Coronary artery (tissue), 2 donors: ENCODE results near the gene PLXNA4.

ENCODE experiments used
- DNase-seq: peaks from one replicate; pipeline ENCODE4 v3.0.0-alpha.2; 2017; ENCODE audit warnings: low spot score
- H3K27ac ChIP-seq, 2 donors: fragments of 200-600 bp; sonication (generic); one replicate each; pipeline ENCODE4 v1.5.1; 2016 to 2019
- H3K4me3 ChIP-seq: fragments of 200-600 bp; sonication (generic); 2 replicates; pipeline ENCODE4 v1.5.1; 2016; ENCODE audit warnings: mild to moderate bottlenecking, moderate library complexity
- TF ChIP-seq, protein P1 (sequence below): fragments of 200-600 bp; sonication (generic); IDR thresholded peaks from one replicate; pipeline ENCODE4 v1.5.1; 2019; ENCODE audit warnings: antibody characterized with exemption

PLXNA4 gene

DNA sequence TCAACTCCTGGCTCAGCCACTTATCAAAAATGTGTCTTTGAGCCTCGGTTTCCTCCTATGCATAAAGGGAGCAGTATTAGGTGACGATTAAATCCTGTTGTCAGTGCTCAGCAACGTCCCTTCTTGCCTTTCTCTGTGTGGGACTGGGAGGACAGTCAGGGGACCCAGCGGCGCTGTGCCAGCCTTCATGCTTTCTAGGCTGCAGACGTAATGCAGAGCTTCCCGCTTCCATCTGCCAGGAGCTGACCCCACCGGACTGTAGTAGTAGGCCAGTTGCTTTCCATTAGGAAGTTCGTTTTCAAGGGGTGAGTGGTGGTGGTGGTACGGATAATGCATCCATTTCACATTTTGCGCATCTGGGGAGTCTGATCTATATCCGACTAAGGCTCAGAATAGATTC is 321.8 kb downstream of the PLXNA4 start:
- no peak overlapping the region for H3K4me3 ChIP-seq
- H3K27ac ChIP-seq, result no peak overlapping the region
- TF ChIP-seq, protein P1, sequence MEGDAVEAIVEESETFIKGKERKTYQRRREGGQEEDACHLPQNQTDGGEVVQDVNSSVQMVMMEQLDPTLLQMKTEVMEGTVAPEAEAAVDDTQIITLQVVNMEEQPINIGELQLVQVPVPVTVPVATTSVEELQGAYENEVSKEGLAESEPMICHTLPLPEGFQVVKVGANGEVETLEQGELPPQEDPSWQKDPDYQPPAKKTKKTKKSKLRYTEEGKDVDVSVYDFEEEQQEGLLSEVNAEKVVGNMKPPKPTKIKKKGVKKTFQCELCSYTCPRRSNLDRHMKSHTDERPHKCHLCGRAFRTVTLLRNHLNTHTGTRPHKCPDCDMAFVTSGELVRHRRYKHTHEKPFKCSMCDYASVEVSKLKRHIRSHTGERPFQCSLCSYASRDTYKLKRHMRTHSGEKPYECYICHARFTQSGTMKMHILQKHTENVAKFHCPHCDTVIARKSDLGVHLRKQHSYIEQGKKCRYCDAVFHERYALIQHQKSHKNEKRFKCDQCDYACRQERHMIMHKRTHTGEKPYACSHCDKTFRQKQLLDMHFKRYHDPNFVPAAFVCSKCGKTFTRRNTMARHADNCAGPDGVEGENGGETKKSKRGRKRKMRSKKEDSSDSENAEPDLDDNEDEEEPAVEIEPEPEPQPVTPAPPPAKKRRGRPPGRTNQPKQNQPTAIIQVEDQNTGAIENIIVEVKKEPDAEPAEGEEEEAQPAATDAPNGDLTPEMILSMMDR, result no peak
- peak; percentile 17 for DNase-seq

DNA sequence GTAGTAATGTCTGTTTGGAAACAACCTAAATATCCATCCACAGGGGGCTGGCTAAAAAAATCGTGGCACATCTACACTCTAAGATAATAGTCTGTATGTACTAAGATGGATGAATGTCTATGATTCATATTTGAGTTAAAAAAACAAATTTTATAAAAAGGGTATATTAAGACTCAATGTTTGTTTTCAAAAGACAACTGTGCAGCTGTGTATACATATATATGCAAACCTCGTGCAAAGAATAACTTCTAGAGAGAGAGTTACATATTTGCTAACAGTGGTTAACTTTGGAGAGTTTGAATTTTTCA is 323.5 kb downstream of the PLXNA4 start:
- DNase-seq, result no peak
- TF ChIP-seq, protein P1, result no peak
- no peak overlapping the region for H3K27ac ChIP-seq
- no peak overlapping the region for H3K4me3 ChIP-seq

DNA sequence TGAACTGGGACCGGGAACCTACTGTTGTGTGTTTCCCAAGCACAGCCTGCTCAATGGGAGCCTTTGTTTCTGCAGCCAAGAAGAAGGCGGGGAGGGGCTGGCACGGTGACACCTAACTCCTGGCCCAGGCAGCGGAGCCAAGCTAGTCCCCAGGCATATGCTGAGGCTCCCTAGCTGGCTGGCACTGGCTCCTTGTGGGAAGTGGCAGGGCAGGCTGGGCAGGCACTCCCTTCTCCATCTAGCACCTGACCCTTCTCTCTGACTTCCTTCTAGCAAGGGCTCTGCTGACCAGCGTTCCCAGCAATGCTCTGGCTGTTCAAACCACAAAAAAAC is 325.0 kb downstream of the PLXNA4 start:
- peak; percentile 66 for DNase-seq
- Histone ChIP-seq H3K4me3 (no peak overlapping the region), H3K27ac (no peak overlapping the region)
- TF ChIP-seq, protein P1, result no peak

DNA sequence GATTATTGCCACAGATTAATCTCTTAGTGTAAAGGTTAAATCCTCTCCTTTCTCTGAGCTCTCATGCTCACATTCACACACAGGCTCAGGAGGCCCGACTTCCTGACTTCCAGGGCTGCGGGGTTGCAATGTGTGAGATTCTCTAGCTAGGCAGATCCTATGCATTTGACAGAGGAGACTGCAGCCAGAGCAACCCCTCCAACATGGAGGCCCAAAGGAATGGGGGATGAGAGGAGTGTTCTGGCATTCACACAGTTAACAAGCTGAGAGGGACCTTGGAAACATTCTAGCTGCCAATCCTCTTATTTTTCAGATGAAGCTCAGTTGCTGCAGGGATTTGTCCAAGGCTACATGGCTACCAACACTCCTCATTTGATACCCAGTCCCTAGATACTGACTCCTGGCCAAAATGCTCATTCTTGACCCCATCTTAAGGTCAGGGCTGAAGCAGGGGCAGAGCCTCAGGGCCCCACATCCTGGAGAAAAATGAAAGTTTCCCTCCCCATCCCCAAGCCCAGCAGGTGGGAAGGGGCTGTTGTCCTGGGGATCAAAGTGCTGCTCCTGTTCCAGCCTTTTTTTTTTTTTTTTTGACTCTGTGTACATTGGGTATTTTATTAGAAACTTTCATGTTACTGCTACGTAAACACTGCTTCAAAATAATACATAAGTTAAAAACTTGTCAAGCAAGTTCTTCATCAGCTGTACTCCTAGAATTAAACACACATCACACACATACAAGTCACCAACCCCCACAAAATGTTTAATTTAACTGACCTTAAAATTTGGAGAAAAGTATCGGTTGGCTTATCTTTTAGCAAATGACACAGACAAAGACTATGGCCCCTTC is 325.6 kb downstream of the PLXNA4 start:
- Histone ChIP-seq H3K27ac (no peak overlapping the region), H3K4me3 (no peak overlapping the region)
- TF ChIP-seq, protein P1, result no peak
- peak; percentile 26 for DNase-seq

DNA sequence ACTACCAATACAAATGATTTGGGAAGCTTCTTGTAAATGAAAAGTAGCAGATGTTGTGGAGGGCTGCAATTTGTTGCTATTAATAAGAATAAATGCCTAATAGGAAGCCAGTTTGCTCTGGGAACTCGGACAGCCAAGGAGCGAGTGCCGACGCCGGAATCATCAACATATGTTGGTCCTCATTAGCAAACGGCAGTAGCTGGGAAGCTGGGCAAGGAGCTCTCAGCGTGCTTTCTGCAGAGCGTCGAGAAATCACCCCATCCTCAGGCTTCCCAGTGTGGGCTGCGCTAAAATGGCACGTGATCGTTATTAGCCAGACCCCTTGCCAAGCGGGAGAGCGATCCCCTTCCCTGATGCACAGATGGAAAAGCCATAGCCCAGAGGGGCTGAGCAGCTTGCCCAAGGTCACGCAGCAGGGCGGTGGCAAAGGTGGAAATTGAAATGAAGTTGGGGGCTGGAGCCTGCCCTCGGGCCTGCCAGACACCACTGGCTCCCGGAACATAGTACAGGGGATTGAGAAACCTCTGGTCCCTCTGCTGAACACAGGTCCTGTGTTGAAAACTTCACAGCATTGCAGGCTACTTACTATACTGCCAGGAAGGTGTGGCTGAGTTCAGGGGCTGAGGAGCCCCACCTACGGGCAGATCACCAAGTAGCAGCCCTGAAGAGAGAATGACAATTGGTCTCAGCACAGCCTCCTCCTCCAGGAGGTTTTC is 326.9 kb downstream of the PLXNA4 start:
- TF ChIP-seq, protein P1, result no peak
- DNase-seq, result peak; percentile 52
- no peak overlapping the region for H3K4me3 ChIP-seq
- H3K27ac ChIP-seq, result no peak overlapping the region

DNA sequence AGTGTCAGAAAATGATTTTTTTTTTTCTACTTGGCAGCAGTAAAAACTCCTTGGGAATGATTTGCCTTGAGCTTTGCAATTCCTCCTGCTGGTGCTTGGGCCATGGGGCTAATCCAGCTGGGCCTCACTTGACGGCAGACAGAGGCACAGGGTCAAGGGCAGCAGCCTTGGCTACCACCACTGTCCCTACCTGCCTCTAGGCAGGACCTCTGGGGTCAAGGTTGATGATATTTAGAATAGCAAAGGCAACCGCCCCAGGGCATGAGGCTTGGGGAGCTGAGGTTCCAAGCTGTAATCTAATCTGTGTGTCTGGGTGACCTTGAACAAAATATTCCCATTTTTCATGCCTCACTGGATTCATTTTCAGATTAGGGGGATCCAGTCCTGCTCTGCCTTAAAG is 327.4 kb downstream of the PLXNA4 start:
- no peak overlapping the region for H3K27ac ChIP-seq
- TF ChIP-seq, protein P1, result no peak
- DNase-seq, result peak; percentile 45
- no peak overlapping the region for H3K4me3 ChIP-seq
